ENCODE measurements around the gene SKP1.
"Not testable (repeated sequence)": the region's sequence is repeated elsewhere in the genome, so short reads cannot be mapped to it uniquely, and the experiment has no call there.

The SKP1 gene

GRCh38 chr5:134176511-134177368 lies at the start of gene SKP1:
Gene SKP1 (minus strand): TSS chr5:134176950. CDS start chr5:134174022, 2,928 bp downstream.
- peak; percentile 61 to 77 for DNase-seq (ENCODE audit: low read depth in 2 of 2)

- peak; percentile 98 to 99 for DNase-seq (ENCODE audit: low read depth in 2 of 2)
These were observed 49.2 kb upstream of the SKP1 start, which contains the start of gene PPP2CA for GRCh38 chr5:134225780-134226440. Gene PPP2CA (minus strand): TSS chr5:134226073. CDS start chr5:134225861, 212 bp downstream.

DNA sequence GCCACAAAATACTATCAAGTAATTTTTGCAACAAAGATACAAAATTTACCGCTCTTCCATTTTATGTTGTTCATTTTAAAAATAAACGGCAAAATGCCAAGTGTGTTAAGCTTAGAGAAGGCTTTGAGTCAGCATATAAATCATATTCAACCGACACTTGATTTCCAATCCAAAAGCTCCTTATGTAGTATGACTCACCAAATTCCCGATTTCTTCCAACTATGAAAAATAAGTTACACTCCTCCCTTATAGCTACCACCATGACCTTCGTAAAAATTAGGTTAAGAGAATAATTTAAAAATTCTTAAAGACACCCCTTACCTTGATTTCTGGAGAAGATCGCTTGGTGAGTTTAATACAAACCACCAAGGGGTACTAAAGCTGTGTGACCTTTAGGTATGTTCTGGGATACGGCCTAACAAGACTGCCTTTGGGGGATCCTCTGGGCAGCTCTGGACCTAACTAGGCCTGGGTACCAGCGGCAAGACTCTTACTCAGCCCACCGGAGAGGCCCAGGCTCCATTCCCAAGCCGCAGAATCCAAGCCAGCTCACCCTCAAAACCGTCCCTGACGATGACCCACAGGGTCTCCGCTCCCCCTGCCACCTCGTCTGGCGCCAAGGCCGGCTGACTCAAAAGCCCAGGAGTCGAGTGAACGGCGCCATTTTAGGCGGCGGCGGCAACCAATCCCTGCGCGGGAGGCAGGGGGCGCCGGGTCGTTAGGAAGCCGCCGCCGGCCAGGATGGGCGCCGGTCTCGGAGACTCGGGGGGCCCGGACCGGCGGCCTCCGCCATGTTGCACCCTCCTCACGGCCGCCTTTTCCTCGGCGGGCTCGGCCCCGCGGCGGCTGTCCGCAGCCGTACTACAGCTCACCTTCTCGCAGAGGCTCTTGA lies 48.4 kb upstream of the SKP1 start:
- peak; percentile 8 to 60 for DNase-seq (ENCODE audit: low read depth in 2 of 2)

- DNase-seq (ENCODE audit: low read depth in 2 of 2), result no peak
These were observed 46.9 kb upstream of the SKP1 start for GRCh38 chr5:134223406-134224248.

DNA sequence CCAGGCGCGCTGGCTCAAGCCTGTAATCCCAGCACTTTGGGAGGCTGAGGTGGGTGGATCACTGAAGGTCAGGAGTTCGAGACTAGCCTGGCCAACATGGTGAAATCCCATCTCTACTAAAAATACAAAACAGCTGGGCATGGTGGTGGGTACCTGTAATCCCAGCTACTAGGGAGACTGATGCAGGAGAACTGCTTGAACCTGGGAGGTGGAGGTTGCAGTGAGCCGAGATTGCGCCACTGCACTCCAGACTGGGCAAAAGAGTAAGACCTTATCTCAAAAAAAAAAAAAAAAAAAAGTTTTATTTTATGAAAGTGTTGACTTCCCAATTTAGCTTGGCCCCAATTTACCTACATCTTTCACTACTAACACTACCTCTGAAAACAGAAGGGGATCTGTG lies 44.9 kb upstream of the SKP1 start:
- DNase-seq (ENCODE audit: low read depth in 2 of 2), result not testable (repeated sequence)

DNA sequence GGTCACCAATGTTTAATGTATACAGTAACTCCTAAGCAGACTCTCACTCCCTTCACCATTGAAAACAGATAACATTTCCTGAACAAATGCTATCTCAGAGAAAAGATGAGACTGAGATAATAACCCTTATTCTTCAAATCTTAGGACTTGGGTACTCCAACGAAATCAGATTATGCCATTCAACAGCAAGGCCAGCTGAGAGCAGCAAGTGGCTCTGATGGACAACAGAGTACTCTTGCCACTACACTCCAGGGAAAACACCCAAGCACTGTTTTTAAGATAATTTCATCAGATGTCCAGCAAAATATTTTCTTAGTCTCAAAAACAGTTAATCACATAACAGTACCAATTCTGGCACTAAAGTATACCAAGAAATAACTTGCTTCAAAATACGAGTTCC lies 39.0 kb upstream of the SKP1 start:
- DNase-seq (ENCODE audit: low read depth in 2 of 2), result no peak

DNA sequence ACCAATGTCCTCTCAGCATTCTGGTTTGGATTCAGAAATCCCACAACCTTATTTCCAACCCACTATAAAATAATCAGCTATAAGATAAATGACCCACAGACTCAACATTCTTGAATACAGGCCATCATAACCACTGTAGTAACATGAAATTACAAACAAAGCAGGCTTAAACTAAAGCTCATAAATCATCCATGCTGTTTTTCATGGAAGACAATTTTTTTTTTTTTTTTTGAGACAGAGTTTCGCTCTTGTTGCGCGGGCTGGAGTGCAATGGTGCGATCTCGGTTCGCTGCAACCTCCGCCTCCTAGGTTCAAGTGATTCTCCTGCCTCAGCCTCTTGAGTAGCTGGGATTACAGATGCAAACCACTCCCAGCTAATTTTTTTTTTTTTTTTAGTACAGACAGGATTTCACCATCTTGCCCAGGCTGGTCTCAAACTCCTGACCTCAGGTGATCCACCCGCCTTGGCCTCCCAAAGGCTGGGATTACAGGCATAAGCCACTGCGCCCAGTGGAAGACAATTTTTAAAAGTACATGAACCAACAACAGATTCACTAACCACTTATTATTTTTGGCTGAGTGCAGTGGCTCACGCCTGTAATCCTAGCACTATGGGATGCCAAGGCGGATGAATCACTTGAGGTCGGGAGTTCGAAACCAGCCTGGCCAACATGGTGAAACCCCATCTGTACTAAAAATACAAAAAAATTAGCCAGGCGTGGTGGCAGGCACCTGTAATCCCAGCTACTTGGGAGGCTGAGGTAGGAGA lies 34.7 kb upstream of the SKP1 start:
- not testable (repeated sequence) for DNase-seq (ENCODE audit: low read depth in 2 of 2)

GRCh38 chr5:134209477-134210245 lies 32.9 kb upstream of the SKP1 start:
- no peak for DNase-seq (ENCODE audit: low read depth in 2 of 2)

DNA sequence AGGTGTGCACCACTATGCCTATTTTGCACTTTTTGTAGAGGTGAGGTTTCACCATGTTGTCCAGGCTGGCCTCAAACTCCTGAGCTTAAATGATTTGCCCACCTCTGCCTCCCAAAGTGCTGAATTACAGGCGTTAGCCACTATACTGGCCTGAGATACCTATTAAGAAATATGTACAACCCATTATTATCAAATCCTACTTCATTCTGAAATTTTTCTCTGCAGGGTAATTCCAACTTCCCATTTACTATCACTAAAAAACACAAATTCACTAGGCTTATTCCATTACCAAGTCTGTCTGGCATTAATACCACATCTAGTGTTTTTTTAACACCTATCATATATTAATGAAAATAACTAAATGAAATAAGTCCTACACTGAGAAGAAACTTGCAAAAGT lies 30.9 kb upstream of the SKP1 start:
- DNase-seq (ENCODE audit: low read depth in 2 of 2), result no peak

DNA sequence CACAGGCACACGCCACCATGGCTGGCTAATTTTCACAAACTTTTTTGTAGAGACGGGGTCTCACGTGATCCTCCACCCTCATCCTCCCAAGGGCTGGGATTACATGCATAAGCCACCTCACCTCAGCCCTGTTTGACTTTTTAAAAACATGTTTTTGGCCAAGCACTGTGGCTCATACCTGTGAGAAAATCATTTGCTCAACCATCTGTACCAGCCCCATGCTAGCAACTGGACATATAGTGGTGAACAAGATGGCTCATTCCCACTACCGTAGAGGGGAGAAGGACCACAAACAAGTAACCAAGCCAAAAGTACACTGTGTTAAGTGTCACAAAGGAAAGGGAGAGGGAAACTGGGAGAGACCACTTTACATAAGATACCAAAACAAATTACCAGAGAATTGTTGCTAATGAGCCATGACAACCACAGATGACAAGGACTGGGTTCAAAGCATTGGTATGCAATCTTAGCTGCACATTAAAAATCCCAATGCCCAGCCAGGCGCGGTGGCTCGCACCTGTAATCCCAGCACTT lies 29.9 kb upstream of the SKP1 start:
- DNase-seq (ENCODE audit: low read depth in 2 of 2), result no peak

GRCh38 chr5:134204575-134204974 lies 27.8 kb upstream of the SKP1 start:
- DNase-seq (ENCODE audit: low read depth in 2 of 2), result no peak

DNA sequence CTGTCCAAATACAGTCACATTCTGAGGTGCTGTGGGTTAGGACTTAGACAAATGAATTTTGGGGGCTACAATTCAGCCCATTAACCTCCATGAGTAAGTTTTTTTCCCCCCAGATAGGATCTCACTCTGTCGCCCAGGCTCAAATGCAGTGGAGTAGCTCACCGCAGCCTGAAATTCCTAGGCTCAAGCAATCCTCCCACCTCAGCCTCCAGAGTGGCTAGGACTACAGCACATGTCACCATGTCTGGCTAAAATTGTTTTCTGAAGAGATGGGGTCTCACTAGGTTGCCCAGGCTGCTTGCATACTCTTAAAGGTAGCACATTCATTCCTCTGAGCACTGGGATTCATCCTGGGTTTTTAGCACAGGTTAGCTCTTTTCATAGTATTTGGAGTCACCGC lies 26.9 kb upstream of the SKP1 start:
- DNase-seq (ENCODE audit: low read depth in 2 of 2), result no peak

GRCh38 chr5:134195666-134196065 lies 18.9 kb upstream of the SKP1 start:
- no peak for DNase-seq (ENCODE audit: low read depth in 2 of 2)

DNA sequence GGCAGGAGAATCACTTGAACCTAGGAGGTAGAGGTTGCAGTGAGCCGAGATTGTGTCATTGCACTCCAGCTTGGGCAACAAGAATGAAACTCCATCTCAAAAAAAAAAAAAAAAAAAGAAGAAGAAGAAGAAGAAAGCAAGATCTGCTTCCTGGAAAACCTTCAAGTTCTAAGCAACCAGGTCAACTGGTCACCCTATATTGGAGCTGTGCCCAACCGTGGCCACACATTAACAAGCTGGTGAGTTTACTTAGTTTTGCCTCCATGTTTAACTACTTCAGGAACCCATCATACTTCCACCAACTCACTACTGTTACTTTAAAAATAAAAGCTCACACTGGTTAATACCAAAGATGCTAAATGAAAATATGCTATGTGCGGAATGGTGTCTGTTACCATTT lies 12.3 kb upstream of the SKP1 start:
- DNase-seq (ENCODE audit: low read depth in 2 of 2), result no peak

DNA sequence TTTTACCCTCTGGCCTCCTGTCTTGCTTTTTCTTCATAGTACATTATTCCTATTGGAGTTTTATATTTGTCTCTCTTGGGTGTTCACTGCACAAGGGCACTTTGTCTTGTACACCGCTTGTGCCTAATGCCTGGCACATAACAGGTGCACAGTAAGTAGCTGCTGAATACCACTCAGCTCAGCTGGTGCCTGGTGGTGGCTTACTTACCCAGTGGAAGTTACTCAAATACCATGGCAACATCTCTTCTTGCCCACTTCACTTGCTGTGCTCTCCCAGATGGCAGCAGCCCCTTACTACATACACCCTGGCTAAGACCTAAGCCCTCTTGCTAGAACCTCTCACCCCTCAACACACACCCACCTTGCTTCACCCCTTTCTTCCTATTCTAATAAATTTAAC lies 11.3 kb upstream of the SKP1 start:
- no peak for DNase-seq (ENCODE audit: low read depth in 2 of 2)

DNA sequence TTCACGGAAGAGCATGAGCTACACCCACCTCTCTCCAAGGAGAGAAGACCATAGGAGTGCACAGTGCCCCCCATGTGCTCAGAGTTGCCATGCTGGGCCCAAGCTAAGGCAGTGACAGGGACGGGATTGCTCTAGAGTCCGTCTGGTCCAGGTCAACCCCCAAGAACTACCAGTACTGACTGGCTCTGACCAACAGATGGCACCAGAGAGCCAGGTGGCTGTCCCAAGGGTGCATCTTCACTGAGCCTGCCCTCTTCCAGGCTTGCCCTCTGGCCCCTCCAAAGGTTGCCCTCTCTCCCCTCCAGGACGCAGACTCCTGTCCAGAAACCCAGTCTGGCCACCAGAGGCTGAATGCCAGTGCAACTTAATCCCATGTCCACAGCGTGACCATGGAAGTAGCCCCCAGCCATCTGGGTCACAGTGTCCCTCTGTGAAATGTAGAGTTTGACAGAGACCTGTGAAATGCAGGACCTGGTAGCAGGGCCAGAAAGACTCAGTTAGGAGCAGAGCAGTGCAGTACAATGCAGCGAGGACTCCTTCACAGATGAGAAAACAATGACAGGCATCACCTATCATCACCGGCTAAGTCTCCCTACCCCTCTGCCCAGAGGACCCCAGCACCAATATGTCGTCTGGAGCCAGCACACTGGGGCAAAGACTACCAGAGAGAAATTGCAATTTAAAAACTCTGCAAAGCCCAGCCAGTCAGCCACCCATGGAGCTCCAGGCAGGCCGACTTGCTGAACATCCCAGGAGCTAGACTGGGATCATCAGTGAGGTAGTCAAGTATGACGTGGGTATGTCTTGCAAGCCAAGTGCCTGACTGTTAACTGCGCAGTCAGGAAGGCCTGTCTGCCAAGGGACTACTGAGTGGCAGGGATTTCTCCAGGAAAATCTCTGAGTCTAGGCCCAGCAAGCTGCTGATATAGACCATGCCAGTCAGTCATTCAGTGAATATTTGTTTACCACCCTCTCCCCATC lies 7.7 kb upstream of the SKP1 start:
- DNase-seq (ENCODE audit: low read depth in 2 of 2), result peak; percentile 45 to 59

DNA sequence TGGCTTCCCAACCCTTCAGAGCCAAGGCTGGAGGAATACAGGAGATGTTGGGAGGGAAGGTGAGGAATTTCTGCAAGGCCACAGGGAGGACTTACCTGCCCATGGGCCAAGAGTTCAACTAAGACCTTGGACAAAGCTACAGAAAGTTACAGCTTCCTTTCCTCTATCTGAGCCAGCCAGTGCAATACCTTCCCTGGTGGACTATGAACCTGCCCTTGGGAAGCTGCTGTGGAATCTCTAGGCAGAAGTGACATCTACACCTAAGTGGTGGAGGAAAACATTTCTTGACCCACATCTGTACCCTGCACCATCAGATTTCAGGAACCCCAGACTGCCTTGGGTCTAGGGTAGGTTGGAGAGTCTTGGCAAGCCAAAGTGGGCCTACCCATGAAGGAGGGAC lies 6.7 kb upstream of the SKP1 start:
- no peak for DNase-seq (ENCODE audit: low read depth in 2 of 2)

GRCh38 chr5:134178096-134178419 lies 1.3 kb upstream of the SKP1 start:
- no peak for DNase-seq (ENCODE audit: low read depth in 2 of 2)
